ENCODE measurements around the gene PPP1CA.

- TF ChIP-seq CTCF (IDR thresholded peaks at IDR 0.05) (no peak), POLR2A (IDR thresholded peaks at IDR 0.05) (no peak)
Measured at GRCh38 chr11:67436459-67437081, 34.9 kb upstream of the PPP1CA start.
